Right ventricle myocardium superior (tissue), 1 donor: ENCODE data around the gene AJAP1. TPM values are rescaled to one million over a fixed set of nuclear protein-coding genes. Genes with fewer than 3 reads are reported as not detected.
"Not testable (repeated sequence)": the region's sequence is repeated elsewhere in the genome, so short reads cannot be mapped to it uniquely, and the experiment has no call there.

Experiments used
- ATAC-seq: fragments of 200-7000 bp; cut with Tn5 transposase; one replicate; pipeline ENCODE4 v1.9.1; 2020; ENCODE audit warnings: mild to moderate bottlenecking; ENCODE audit not compliant: poor library complexity
- DNase-seq: peaks from one replicate; pipeline ENCODE4 v3.0.0-alpha.2; 2020
- intact Hi-C: fragments of 100-400 bp; cut with DNase I; formaldehyde crosslinking; loops from one replicate; pipeline ENCODE4 v1.11.2; 2022
- long read RNA-seq: library from polyadenylated mRNA; unstranded; transcript quantifications from one replicate; pipeline ENCODE4 v2.0.0, GENCODE V29; 2021
- total RNA-seq: library from RNA; stranded (reverse); fragmentation: NEBNext Ultra II Directional; extraction: Animal tissue kit (Norgen Biotek cat#: 25700); gene quantifications from one replicate; pipeline ENCODE4 v1.2.1, GENCODE V29; 2021
- donor health status: DM: no; HTN: yes; CAD: no; lungs with severe emphysema.

The AJAP1 gene, protein sequence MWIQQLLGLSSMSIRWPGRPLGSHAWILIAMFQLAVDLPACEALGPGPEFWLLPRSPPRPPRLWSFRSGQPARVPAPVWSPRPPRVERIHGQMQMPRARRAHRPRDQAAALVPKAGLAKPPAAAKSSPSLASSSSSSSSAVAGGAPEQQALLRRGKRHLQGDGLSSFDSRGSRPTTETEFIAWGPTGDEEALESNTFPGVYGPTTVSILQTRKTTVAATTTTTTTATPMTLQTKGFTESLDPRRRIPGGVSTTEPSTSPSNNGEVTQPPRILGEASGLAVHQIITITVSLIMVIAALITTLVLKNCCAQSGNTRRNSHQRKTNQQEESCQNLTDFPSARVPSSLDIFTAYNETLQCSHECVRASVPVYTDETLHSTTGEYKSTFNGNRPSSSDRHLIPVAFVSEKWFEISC
- 0.05 TPM for total RNA-seq
- long read RNA-seq: 0 reads

- no peak for DNase-seq
- intact Hi-C loops: no loop called here
- ATAC-seq: no peak
Measured at GRCh38 chr1:4653796-4654725, at the start of gene AJAP1. Gene AJAP1, plus strand, starts transcription at chr1:4654609. Its CDS starts 817 bp downstream, at chr1:4655426.

DNA sequence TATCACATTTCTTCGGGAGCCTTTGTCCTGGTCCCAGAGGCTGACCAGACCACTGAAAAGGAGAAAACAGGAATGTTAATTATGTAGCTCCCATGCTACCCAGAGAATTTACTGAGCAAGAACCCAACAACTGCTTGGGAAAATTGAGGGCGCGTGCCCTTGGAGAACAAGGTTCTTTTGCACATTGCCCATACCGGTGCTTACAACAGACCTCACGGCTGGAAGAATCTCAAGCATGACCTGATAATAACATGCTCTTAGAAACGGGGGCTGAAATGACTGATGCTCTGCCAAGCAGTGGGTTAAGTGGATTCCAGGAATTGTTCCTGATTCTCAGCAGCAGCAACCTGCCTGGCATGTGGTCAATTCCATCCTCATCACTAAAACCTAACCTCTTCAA, 49.3 kb upstream of the AJAP1 start:
- ATAC-seq (no peak), DNase-seq (no peak)
- intact Hi-C loops: no loop called here

GRCh38 chr1:4611563-4612341, 42.7 kb upstream of the AJAP1 start:
- DNase-seq: no peak
- no peak for ATAC-seq
- intact Hi-C loops: no loop called here

- DNase-seq (no peak), ATAC-seq (no peak)
- intact Hi-C loops: no loop called here
Measured at GRCh38 chr1:4612991-4613390, 41.4 kb upstream of the AJAP1 start.

DNA sequence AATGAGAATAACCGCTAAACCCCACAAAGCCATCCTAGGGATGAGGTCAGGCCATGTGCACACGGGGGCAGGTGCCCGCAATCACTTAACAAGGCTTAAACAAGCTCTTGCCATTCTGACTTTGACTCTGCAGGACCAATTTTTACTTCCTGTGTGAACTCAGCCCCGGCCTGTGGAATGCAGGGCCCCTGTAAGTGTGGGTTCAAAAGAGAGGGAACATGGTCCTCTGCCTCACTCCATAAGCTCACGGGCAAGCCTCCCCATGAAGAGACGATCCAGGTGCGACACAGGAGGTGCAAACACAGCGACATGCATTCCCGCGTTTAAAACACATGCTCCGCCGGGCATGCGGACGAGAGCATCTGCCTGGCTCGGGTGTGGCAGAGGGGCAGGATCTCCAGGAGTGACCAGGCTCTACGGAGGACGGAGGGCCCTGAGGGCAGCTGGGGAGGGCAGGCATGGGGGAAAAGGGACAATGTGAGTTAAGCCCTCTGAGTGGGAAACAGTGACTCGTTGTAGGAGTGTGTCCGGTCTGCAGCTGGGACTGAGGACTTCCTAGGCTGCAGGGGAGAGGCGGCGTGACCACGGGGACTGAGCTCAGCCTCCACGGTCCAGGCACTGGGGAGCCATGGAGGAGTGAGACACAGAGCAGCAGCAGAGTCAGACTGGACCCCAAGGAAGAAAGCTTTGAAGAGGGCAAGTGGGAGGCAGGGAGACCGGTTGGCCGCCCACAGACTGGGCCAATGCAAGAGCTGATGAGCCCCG, 40.6 kb upstream of the AJAP1 start:
- intact Hi-C loops: no loop called here
- ATAC-seq: no peak
- DNase-seq: no peak

GRCh38 chr1:4614371-4615137, 39.9 kb upstream of the AJAP1 start:
- intact Hi-C loops: no loop called here
- DNase-seq (no peak), ATAC-seq (no peak)

GRCh38 chr1:4615138-4615470, 39.3 kb upstream of the AJAP1 start:
- intact Hi-C loops: no loop called here
- DNase-seq (no peak), ATAC-seq (no peak)

GRCh38 chr1:4615501-4615900, 38.9 kb upstream of the AJAP1 start:
- intact Hi-C loops: no loop called here
- no peak for DNase-seq
- no peak for ATAC-seq

DNA sequence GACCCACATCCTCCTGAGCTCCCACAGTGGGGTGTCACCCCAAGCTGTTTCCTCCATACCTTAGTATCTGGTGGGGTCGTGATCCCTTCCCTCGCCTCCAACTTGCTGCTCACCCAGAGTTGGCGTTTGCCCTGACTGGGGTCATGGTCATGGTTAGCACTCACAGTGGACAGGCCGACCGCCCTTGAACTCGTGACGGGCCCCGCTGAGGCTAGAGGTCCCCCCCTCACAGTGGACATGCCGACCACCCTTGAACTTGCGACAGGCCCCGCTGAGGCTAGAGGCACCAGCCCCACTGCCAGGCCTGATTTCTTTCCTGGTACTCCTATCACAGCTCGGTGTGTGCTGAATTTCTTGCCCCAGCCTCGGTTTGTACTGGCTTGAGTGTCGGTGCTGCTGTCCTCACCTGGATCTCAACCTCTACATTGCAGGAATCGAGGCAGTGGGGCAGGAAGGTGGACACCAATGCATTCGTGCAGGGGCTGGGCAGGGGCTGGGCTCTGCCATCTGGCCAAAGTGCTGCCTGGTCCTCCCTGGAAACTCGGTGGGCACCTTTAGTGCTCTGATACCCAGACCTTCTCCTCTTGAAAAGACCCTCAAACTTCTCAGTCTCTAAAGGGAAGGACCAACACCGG, 37.5 kb upstream of the AJAP1 start:
- intact Hi-C loops: no loop called here
- no peak for ATAC-seq
- no peak for DNase-seq

DNA sequence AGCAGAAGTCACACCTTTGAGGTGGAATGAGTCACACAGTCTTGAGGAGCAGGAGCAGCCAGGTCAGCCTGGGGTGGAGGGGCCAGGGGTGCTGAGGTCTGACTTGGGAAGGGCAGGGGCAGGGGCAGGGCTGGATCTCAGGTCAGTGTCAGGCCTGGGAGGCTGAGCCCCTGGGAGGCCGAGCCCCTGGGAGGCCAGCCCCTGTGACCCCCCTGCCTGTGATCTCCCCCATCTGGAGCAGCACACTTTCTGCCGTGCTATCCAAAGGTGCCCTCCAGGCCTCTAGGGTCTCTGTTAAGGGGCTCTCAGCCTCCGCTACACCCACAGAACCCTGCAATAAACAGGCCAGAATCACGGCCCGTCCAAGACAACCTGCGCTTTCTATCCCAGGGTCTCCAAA, 36.9 kb upstream of the AJAP1 start:
- no peak for ATAC-seq
- intact Hi-C loops: no loop called here
- DNase-seq: no peak

DNA sequence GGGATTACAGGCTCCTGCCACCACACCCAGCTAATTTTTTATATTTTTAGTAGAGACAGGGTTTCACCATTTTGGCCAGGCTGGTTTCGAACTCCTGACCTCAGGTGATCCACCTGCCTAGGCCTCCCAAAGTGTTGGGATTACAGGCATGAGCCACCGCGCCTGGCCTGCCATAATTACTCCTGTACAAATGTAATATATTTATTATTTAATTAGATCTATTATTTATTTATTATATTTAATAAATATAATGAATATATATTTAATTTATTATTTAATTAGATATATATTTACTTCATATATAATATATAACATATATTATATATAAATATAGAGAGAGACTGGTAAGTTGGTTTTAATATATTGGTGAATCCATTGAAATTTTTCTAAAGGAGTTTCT, 35.6 kb upstream of the AJAP1 start:
- ATAC-seq, DNase-seq, intact Hi-C loops: not testable (repeated sequence)

GRCh38 chr1:4621646-4622045, 32.8 kb upstream of the AJAP1 start:
- no peak for ATAC-seq
- DNase-seq: no peak
- intact Hi-C loops: no loop called here

DNA sequence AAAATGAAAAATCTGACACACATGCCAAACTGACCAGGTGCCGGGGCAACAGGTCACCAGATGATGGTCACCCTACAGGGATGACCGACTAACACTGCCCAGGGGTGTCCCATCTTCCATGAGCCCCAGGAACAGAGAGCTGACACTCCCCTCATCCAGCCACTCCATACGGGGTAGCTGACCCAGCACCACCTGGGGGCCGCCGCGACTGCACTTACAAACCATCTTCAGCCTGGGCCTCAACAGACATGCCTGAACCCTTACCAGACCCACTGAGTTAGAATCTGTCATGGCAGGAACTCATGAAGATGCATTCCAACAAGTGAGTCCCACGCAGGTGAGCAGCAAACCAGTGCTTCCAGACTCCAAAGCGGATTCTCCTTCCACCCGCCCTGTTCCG, 31.6 kb upstream of the AJAP1 start:
- DNase-seq: no peak
- no peak for ATAC-seq
- intact Hi-C loops: no loop called here

GRCh38 chr1:4624141-4624715, 30.2 kb upstream of the AJAP1 start:
- ATAC-seq (no peak), DNase-seq (no peak)
- intact Hi-C loops: no loop called here

DNA sequence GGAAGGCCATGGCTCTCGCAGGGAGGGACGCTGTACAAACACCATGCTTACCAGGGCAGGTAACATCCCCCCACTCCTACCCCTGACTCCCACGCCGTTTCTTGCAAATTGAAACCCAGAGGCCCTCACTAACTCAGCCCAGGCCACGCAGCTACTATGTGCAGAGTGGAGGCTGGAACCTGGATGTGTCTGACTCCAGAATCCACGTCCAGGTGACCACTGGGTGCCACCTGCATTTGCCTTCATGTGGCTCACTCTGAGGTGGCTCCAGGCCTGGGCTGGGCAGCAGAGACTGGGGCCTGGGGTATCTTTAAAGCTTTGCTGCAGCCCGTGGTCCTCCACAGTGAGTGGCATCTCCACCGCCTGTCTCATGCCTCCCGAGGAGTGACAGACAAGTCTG, 29.6 kb upstream of the AJAP1 start:
- no peak for ATAC-seq
- no peak for DNase-seq
- intact Hi-C loops: no loop called here

GRCh38 chr1:4626061-4626460, 28.3 kb upstream of the AJAP1 start:
- intact Hi-C loops: no loop called here
- DNase-seq (no peak), ATAC-seq (no peak)
